Muscle of leg (tissue), 11 donors: ENCODE results near the gene PHF21B. TPM values are rescaled to one million over a fixed set of nuclear protein-coding genes. Genes with fewer than 3 reads are reported as not detected.

Source experiments
- DNase-seq: peaks from one replicate; pipeline ENCODE4 v3.0.0; 2013
- H3K27ac ChIP-seq: one replicate; pipeline ENCODE4 v1.5.1; 2013; ENCODE audit warnings: mild to moderate bottlenecking, low read length, control low read depth
- H3K27me3 ChIP-seq: one replicate; pipeline ENCODE4 v1.6.1; 2013; ENCODE audit warnings: low read length; ENCODE audit not compliant: control insufficient read depth, insufficient read depth
- H3K36me3 ChIP-seq: one replicate; pipeline ENCODE4 v1.6.1; 2013; ENCODE audit warnings: low read length; ENCODE audit not compliant: control insufficient read depth, insufficient read depth
- H3K4me1 ChIP-seq: one replicate; pipeline ENCODE4 v1.6.1; 2013; ENCODE audit warnings: low read length; ENCODE audit not compliant: control insufficient read depth, insufficient read depth
- H3K4me3 ChIP-seq: one replicate; pipeline ENCODE4 v1.5.1; 2013; ENCODE audit warnings: low read length, control low read depth
- H3K9me3 ChIP-seq: replicated peaks from 2 replicates; pipeline ENCODE4 v1.6.1; 2013; ENCODE audit warnings: low read depth, low read length; ENCODE audit not compliant: control insufficient read depth
- WGBS: methylation state at CpG from one replicate; pipeline ENCODE4 v1.1.5; 2013; ENCODE audit warnings: missing lambda C conversion rate; ENCODE audit not compliant: insufficient coverage; 5-methylcytosine and 5-hydroxymethylcytosine counted together
- polyA plus RNA-seq, 8 donors: library from polyadenylated mRNA; unstranded; fragments of 120-200 nt; gene quantifications; one replicate each; pipeline versions ENCODE4 v1.2.1 to v1.2.3, GENCODE V29; 2013; ENCODE audit warnings: inconsistent platforms in 1 of 8, low replicate concordance in 1 of 8; ENCODE audit not compliant: insufficient read length in 8 of 8, insufficient read depth in 1 of 8
- total RNA-seq: library from RNA; stranded (reverse); fragments of 120-200 nt; gene quantifications from one replicate; pipeline ENCODE4 v1.2.4, GENCODE V29; 2013

PHF21B gene
- total and polyA plus RNA-seq, 9 donors, result 0.22 to 0.71 (median 0.49) TPM

DNA sequence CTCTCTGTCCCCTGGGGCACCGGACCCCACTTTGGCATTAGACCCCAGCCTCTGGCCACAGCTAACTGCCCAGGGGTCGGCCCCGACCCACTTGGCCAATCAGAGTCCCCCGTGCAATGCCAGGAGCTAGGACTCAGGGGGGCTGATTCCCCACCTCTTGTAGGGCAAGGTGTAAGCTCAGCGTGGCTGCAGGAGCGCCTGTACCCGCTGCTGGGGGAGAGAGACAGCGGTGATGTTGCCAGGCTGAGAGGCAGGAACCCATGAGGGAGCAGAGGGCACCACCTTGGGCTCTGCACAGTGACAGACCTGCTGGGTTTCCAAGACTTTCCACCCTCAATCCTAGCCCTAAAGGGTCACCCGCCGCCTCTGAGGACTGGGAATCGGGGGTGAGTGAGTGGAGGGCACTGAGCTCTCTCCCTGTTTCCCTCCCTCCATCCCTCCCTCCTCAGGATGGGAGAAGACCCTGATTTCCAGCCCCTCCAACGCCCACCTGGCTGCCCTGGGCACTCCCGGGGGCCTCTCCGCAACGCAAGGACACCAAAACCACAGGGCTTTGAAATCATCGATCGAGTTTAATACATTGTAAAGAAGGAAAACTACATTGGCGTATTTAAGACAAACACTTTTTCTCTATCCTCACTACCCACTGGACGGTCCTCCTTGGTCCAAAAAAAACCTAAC is 129.1 kb downstream of the PHF21B start:
- H3K9me3 ChIP-seq, result peaks cover 2% of the 10 kb centered on the region
- H3K4me3 ChIP-seq, result no peak overlapping the region
- H3K27me3 ChIP-seq, result no peaks in the 10 kb centered on the region
- DNase-seq, result no peak
- no peak overlapping the region for H3K27ac ChIP-seq
- no peaks in the 10 kb centered on the region for H3K4me1 ChIP-seq
- H3K36me3 ChIP-seq, result no peaks in the 10 kb centered on the region
- WGBS, result 93% methylated on average over 14 of the region's 19 CpGs

DNA sequence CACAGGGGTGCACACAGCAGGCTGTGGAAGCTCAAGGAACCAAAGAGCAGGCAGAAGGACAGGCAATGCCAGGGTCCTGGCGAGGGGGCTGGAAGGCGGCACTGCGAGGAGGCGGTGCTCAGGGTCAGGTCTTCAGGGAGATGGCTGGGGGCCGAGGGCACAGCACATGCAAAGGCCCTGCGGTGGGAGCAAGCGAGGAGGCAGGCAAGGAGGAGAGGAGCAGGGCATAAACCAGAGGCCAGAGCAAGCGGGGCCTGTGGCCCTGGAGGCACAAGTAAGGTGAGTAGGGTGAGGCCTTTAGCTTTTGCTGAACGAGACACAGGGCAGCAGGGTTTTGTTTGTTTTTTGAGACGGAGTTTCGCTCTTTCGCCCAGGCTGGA is 130.5 kb downstream of the PHF21B start:
- WGBS, result 92% methylated on average over 12 of the region's 12 CpGs
- no peak for DNase-seq
- Histone ChIP-seq H3K9me3 (peaks cover 2% of the 10 kb centered on the region), H3K4me1 (no peaks in the 10 kb centered on the region), H3K36me3 (no peaks in the 10 kb centered on the region), H3K27me3 (no peaks in the 10 kb centered on the region), H3K27ac (no peak overlapping the region), H3K4me3 (no peak overlapping the region)

DNA sequence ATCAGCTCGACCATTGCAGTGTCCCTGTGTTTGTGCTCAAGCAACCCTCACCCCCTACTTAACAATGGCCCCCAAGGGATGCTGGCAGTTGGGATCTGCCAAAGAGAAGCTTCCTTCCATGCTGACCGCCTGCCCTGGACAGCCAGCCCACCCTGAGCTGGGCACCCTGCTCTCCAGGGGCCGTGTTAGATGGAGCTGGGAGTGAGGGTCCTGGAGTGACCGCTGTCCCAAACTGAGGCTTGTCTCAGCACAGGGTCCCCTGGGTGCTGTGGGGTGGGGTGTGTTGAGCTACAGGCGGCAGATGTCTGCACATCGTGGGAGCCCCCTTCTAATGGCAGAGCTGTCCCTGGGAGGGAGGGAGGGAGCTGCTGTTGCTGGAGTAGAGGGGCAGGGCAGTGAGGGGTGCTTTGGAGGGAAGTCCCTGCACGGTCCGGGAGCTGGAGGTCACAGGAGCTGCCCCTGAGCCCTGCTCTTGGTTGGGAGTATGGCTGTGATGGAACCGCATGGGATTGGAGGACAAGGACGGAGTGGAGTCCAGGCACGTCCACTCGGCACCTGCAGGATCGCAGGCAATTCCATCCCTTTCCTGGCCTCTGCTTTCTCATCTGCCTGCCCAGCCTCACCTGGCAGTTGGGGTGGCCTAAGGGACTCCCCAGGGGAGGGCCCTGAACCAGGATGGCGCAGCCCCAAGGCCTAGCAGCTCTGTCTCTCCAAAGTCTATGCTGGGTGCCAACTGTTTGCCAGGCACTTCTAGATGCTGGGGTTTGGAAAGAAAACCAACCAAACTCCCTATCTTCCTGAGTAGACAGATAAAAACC is 131.1 kb downstream of the PHF21B start:
- no peak overlapping the region for H3K4me3 ChIP-seq
- DNase-seq, result no peak
- H3K36me3 ChIP-seq, result no peaks in the 10 kb centered on the region
- no peaks in the 10 kb centered on the region for H3K27me3 ChIP-seq
- 85% methylated on average over 5 of the region's 14 CpGs for WGBS
- peaks cover 2% of the 10 kb centered on the region for H3K9me3 ChIP-seq
- H3K27ac ChIP-seq, result no peak overlapping the region
- H3K4me1 ChIP-seq, result no peaks in the 10 kb centered on the region

DNA sequence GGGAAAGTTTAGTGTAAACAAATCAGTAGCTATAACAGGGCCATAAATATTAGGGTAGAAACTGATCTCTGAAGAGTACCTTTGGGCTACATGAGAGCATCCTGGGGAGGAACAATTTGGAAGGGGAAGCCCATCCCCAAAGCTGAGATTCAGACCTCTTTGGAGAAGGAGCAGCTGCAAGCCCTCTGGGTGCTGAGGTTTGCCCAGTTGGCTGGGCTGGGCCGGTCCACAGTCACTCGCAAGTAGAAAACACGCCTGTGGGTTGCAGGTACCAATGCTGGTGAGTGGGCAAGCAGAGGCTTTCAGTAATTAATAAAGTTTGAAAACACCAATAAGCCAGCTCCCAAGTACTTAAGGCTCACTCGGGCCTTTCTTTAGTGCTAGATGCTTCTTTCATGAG is 132.9 kb downstream of the PHF21B start:
- Histone ChIP-seq H3K4me1 (no peaks in the 10 kb centered on the region), H3K36me3 (no peaks in the 10 kb centered on the region), H3K9me3 (peaks cover 2% of the 10 kb centered on the region), H3K27ac (no peak overlapping the region), H3K4me3 (no peak overlapping the region), H3K27me3 (no peaks in the 10 kb centered on the region)
- no peak for DNase-seq
- 100% methylated on average over 1 of the region's 4 CpGs for WGBS

DNA sequence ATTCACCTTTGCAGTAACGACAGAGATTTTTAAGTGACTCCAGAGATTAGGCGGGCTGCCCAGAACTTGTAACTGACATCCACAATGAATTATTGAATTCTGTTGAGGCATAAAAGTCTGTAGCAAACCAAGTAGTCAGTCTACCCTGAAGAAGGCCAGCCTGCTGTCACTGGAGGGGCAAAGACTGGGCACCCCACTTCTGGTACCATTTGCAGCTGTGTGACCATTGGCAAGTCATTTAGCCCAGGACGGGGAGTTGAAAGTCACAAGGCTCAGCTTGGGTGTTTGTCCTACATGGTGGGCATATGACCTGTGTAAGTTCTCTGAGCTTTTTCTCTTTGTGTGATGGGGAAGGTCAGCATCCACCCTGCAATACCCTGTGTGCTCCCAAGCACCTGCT is 138.0 kb downstream of the PHF21B start:
- no peak overlapping the region for H3K27ac ChIP-seq
- no CpG with 5 or more reads among the region's 3 CpGs for WGBS

DNA sequence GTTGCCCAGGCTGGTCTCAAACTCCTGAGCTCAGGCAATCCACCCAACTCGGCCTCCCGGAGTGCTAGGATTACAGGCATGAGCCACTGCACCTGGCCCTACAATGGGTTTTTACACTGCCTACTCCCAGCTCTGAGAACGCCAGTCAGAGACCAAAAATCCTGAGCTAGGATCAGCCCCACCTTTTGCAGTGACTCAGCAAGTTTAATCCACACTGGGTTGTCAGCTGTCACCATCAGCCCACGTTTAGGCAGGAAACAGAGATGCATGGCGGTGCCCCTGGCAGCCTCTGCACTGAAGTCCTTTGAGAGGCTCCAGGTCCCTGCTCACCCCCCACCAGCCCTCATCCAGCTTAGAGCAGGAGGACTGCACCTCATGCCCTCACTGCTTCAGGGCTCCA is 139.8 kb downstream of the PHF21B start:
- Histone ChIP-seq H3K4me1 (peaks cover 14% of the 10 kb centered on the region), H3K27ac (no peak overlapping the region), H3K9me3 (no peaks in the 10 kb centered on the region), H3K4me3 (no peak overlapping the region), H3K27me3 (no peaks in the 10 kb centered on the region), H3K36me3 (no peaks in the 10 kb centered on the region)
- 51% methylated on average over 5 of the region's 5 CpGs for WGBS
- peak; percentile 14 for DNase-seq

More for the DNA sequence above, 138.0 kb downstream of the PHF21B start:
- no peak for DNase-seq
- H3K4me3 ChIP-seq, result no peak overlapping the region
- H3K36me3 ChIP-seq, result no peaks in the 10 kb centered on the region
- H3K4me1 ChIP-seq, result peaks cover 14% of the 10 kb centered on the region
- H3K9me3 ChIP-seq, result no peaks in the 10 kb centered on the region
- H3K27me3 ChIP-seq, result no peaks in the 10 kb centered on the region

DNA sequence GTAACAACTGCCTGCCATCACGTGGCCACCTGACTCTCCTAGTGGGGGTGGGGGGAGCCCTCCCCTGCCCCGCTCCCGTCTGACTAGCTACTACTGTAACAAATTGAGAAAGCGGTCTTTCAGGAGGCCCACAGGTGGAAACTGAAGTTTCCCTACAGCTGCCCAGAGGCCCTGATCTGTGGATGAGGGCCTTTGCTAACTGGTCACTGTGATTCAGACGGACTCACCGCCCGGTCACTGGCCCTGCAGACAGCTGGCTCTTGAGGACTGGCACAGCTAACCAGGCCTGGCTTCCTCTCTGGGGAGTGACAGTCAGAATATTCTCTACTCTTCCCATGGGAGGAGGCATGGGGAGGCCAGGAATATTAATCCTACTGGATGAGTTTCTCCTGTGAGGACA is 140.6 kb downstream of the PHF21B start:
- no peak for DNase-seq
- H3K4me3 ChIP-seq, result no peak overlapping the region
- 60% methylated on average over 3 of the region's 7 CpGs for WGBS
- H3K4me1 ChIP-seq, result peaks cover 14% of the 10 kb centered on the region
- H3K27ac ChIP-seq, result no peak overlapping the region
- no peaks in the 10 kb centered on the region for H3K36me3 ChIP-seq
- H3K27me3 ChIP-seq, result no peaks in the 10 kb centered on the region
- no peaks in the 10 kb centered on the region for H3K9me3 ChIP-seq

DNA sequence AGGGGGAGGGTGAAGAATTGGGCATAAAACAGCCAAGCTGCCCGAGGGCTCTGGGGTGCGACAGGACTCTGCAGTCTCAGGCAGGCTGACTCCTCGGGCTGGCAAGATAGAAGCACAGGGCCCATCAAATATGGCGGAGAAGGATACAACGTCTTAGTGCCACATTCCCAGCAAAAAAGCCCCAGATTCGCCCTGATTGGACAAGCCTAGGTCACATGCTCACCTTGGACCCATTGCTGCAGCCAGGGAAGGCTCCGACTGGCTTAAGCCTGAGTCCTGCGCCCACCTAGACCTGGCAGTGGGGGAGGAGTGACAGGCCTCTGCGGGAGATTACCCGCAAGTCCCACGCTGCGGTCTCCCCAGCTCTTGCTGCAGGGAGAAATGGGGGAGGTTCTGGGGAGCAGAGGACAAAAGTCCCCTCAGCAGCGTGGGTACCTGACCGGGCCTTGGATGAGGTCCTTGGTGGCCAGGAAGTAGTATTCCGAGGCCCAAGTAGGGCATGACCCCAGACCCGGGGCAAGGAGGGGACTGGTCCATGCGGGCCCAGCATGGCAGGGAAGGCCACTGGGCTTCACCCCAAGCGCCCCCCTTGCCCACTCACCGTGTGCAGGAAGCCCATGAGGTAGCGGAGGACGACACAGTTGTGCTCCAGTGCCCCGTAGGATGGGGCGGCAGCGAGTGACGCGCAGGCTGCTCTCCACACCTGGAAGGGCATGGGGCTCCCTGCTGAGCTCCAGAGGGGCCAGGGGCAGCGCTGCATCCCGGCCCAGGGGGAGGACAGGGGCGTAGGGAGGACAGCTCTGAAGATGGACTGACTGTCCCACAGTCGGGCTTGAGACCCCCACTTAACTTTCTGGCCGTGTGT is 144.4 kb downstream of the PHF21B start:
- 87% methylated on average over 30 of the region's 31 CpGs for WGBS
- H3K36me3 ChIP-seq, result no peaks in the 10 kb centered on the region
- no peak for DNase-seq
- peaks cover 22% of the 10 kb centered on the region for H3K4me1 ChIP-seq
- H3K9me3 ChIP-seq, result no peaks in the 10 kb centered on the region
- H3K27ac ChIP-seq, result no peak overlapping the region
- no peaks in the 10 kb centered on the region for H3K27me3 ChIP-seq
- no peak overlapping the region for H3K4me3 ChIP-seq

DNA sequence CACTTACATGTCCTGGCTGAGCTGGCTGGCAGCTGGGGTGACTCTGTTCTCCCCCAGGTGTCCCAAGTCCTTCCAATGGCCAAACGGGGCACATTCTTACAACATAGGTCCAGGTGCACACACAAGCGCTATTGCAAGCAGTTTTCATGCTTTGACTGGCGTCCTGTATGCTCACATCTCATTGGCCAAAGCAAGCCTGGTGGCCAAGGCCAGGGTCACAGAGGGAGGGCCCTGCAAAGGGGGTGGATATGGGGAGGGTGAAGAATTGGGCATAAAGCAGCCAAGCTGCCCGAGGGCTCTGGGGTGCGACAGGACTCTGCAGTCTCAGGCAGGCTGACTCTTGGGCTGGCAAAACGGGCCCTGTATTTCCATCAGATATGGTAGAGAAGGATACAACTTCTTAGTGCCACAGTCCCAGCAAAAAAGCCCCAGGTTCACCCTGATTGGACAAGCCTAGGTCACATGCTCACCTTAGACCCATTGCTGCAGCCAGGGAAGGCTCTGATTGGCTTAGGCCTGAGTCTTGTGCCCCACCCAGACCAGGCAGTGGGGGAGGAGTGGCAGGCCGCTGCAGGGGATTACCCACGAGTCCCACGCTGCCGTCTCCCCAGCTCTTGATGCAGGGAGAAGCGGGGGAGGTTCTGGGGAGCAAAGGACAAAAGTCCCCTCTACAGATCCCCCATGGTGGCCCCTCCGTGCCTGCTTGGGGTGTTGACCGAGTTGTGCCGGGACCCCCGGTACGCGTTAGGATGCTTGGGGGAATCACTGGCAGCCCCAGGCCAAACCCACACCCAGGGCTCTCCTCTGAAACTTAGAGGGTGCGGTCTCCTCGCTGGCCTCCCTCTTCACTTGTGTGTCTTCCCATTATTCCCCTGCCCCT is 146.6 kb downstream of the PHF21B start:
- H3K36me3 ChIP-seq, result no peaks in the 10 kb centered on the region
- DNase-seq, result no peak
- no peak overlapping the region for H3K27ac ChIP-seq
- no peak overlapping the region for H3K4me3 ChIP-seq
- H3K27me3 ChIP-seq, result no peaks in the 10 kb centered on the region
- 85% methylated on average over 10 of the region's 19 CpGs for WGBS
- no peaks in the 10 kb centered on the region for H3K9me3 ChIP-seq
- H3K4me1 ChIP-seq, result peaks cover 20% of the 10 kb centered on the region
